Adipocyte (in vitro differentiated cells): ENCODE data around the gene ZC3H6.
A peak's percentile ranks its signal among the peaks of the same experiment; 100 is the strongest.

Source experiments
- DNase-seq: peaks from one replicate; pipeline ENCODE4 v3.0.0-alpha.2; 2015; ENCODE audit warnings: low read depth
- H3K27me3 ChIP-seq: replicated peaks from 2 replicates; pipeline ENCODE4 v1.7.0; 2013; ENCODE audit warnings: mild to moderate bottlenecking, low read length, moderate library complexity; ENCODE audit not compliant: control insufficient read depth, insufficient read depth
- H3K36me3 ChIP-seq: 2 replicates; pipeline ENCODE4 v1.7.0; 2013; ENCODE audit warnings: low read length, mild to moderate bottlenecking, moderate library complexity; ENCODE audit not compliant: control insufficient read depth, insufficient read depth, severe bottlenecking
- H3K4me1 ChIP-seq: 2 replicates; pipeline ENCODE4 v1.7.0; 2013; ENCODE audit warnings: mild to moderate bottlenecking, low read length, moderate library complexity; ENCODE audit not compliant: control insufficient read depth, insufficient read depth
- H3K4me3 ChIP-seq: 2 replicates; pipeline ENCODE4 v1.7.0; 2013; ENCODE audit warnings: mild to moderate bottlenecking, low read length, moderate library complexity
- H3K9ac ChIP-seq: 2 replicates; pipeline ENCODE4 v1.7.0; 2013; ENCODE audit warnings: mild to moderate bottlenecking, low read length, moderate library complexity
- H3K9me3 ChIP-seq: 2 replicates; pipeline ENCODE4 v1.7.0; 2013; ENCODE audit warnings: mild to moderate bottlenecking, low read length, moderate library complexity; ENCODE audit not compliant: control insufficient read depth

ZC3H6 gene

DNA sequence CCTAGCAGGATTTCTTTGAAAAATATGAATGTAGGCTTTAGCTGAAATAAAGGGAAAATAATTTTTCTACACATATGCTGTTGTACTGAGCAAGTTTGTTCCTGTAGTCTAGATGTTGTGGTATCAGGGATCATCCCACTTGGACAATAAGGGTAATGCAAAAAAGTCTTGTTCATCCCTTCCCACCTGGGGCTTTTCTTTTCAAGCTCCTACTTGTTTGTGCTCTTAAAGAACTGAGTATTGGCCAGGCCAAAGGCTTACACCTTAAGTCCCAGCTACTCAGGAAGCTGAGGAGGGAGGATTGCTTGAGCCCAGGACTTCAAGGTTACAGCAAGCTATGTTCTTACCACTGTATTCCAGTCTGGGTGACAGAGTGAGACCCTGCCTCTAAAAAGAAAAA, 35.5 kb downstream of the ZC3H6 start:
- Histone ChIP-seq H3K9me3 (no peaks in the 10 kb centered on the region), H3K4me3 (no peak overlapping the region), H3K36me3 (no peaks in the 10 kb centered on the region), H3K27me3 (no peaks in the 10 kb centered on the region), H3K4me1 (peaks cover 18% of the 10 kb centered on the region), H3K9ac (no peak overlapping the region)
- no peak for DNase-seq

DNA sequence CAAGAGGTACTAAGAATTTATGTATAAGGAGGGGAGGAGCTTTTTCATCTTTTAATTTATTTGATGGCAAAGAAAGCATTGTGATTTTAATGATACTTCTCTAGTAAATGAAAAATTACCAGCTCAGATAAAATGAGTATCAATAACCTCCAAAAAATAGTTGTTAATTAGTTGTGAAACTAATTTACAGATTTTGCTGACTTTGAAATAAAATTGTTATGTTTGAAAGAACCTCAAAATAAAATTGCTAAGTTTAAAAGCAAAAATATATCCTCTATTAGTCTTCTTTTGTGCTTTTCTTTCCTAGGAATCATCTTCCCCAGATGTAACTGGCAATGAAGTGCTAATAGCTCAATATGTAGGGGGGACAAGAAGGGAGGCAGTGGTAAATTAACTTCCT, 36.5 kb downstream of the ZC3H6 start:
- H3K9me3 ChIP-seq, result no peaks in the 10 kb centered on the region
- H3K4me3 ChIP-seq, result no peak overlapping the region
- no peak overlapping the region for H3K9ac ChIP-seq
- no peaks in the 10 kb centered on the region for H3K36me3 ChIP-seq
- H3K4me1 ChIP-seq, result peaks cover 28% of the 10 kb centered on the region
- DNase-seq, result no peak
- no peaks in the 10 kb centered on the region for H3K27me3 ChIP-seq

DNA sequence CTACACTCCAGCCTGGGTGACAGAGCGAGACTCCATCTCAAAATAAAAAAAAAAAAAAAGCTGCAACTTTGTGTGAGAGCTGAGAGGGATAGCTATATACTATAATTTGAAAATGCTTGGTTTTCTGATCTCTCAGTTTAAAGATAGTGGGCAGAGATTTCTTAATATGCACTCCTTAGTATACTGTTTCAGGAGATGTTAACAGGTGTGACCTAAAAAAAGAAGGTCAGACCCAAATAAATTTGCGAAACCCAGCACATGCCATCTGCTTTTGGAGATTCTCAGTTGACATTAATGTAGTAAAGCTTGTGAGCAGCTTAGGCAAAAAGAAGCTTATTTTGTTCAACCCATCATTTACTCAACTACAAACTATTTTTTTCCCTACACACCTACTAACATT, 37.4 kb downstream of the ZC3H6 start:
- H3K36me3 ChIP-seq, result no peaks in the 10 kb centered on the region
- H3K9ac ChIP-seq, result no peak overlapping the region
- no peak overlapping the region for H3K4me3 ChIP-seq
- no peaks in the 10 kb centered on the region for H3K27me3 ChIP-seq
- H3K4me1 ChIP-seq, result peaks cover 37% of the 10 kb centered on the region
- no peaks in the 10 kb centered on the region for H3K9me3 ChIP-seq
- DNase-seq, result no peak

DNA sequence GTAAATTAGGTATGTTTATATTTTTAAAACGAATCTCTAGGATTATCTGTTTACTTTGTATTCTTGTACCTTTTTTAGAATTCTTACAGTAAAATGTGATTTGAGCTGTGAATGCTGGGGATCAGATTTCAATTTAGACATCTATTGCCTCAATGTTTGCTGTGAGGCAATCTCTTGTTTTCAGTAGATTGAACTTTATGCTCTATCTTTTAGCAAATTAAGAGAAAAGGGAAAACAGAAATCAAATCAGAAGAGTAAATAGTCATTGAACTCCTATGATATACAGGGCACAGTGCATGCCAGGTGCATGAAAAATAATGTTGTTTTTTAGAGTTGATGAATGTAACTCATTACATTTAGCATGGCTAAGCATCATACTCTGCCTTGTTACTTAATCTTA, 39.5 kb downstream of the ZC3H6 start:
- H3K9ac ChIP-seq, result peak overlapping the region; percentile 52
- H3K36me3 ChIP-seq, result no peaks in the 10 kb centered on the region
- H3K9me3 ChIP-seq, result no peaks in the 10 kb centered on the region
- H3K27me3 ChIP-seq, result no peaks in the 10 kb centered on the region
- H3K4me1 ChIP-seq, result peaks cover 46% of the 10 kb centered on the region
- peak; percentile 70 for DNase-seq
- peak overlapping the region; percentile 47 for H3K4me3 ChIP-seq

DNA sequence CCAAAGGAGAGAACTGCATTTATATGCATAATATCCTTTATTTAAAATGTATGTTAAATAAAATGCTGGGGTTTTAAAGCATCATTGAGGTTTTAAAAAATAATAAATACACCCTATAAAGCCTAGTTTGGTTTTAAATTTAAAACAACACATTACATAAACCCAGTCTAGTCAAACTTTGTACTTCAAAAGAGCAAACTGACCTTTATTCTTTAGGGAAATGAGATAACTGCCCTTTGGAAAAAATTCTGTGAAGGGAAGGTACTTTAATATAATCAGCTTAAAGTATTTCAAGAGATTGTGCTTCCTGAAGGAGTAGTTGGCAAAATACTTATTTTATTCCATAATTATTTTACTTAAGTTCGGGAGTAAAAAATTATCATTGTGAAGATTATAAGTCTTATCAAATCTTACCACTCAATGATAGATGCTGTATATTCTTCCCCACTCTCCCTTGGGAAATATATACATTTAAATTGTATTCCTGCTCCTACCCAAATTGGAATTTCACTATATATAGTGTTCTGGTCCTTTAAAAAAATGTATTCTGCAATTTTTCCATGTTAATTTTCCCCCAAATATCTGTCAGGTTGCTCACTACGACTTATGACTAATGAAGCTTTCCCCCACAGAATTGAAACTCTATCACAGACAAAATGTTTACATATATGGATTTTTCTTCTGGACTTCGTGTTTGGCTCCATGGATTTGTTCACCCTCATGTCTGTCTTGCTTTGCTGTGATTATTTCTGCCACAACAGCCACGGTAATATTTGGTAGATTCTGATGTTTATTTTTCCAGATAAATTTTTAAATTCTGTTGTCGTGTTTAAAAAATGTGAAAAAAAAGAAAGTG, 42.1 kb downstream of the ZC3H6 start:
- H3K9me3 ChIP-seq, result no peaks in the 10 kb centered on the region
- H3K4me3 ChIP-seq, result peak overlapping the region; percentile 64
- H3K9ac ChIP-seq, result peak overlapping the region; percentile 69
- no peaks in the 10 kb centered on the region for H3K27me3 ChIP-seq
- H3K36me3 ChIP-seq, result no peaks in the 10 kb centered on the region
- peaks cover 50% of the 10 kb centered on the region for H3K4me1 ChIP-seq
- peak; percentile 34 for DNase-seq

DNA sequence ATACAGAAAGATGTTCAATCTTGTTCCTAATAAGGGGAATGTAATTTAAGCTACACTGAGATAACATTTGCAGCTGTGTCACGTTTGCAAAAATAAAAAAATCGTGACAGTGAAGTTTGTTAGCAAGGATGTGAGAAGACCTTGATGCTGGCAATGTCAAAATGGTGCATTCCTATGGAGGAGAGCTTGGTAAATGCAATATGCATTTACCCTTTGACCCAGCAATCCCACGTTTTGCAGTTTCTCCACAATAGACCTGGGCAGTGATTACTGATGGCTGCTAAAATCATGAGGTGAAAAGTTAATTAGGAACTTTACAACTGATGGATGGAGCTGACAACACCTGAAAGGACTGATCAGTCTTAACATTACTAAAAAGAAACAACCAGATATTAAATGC, 43.1 kb downstream of the ZC3H6 start:
- no peak overlapping the region for H3K4me3 ChIP-seq
- no peaks in the 10 kb centered on the region for H3K9me3 ChIP-seq
- peaks cover 3% of the 10 kb centered on the region for H3K36me3 ChIP-seq
- H3K9ac ChIP-seq, result peak overlapping the region; percentile 69
- DNase-seq, result no peak
- no peaks in the 10 kb centered on the region for H3K27me3 ChIP-seq
- H3K4me1 ChIP-seq, result peaks cover 50% of the 10 kb centered on the region

DNA sequence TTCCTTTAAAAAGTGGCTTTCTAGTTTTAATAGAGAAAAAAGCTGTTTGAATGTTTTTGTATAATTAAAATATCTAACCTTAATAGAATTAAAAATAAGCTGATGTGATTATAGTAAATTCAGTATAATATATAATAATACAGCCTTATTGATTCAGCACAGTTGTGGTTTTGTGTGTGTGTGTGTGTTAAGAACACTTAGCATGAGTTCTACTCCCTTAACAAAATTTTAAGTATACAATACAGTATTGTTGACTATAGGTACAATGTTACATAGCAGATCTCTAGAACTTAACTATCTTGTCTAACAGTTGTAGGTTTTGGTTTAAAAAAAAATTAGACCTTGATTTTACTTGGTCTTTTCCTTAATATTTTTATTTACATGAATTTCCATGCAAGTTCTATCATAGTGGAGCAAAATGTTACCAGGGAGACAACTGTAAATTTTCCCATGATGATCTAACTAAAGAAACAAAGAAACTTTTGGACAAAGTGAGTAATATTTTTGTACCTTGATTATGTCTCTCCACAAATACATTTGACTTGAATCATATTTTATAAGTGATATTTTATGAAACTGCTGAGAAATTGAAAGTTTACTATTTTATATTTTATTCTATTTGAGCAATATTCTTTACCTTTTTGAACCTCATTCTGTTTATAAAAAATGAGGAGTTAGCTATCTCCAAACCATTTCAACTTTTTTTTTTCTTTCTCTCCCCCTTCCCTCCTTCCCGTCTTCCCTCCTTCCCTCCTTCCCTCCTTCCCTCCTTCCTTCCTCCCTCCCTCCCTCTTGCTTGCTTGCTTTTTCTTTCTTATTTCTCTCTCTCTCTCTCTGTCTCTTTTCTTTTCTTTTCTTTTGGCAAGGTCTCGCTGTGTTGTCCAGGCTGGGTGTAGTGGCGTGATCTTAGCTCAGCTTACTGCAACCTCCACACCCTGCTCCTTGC, 46.3 kb downstream of the ZC3H6 start:
- H3K9me3 ChIP-seq, result no peaks in the 10 kb centered on the region
- peaks cover 17% of the 10 kb centered on the region for H3K36me3 ChIP-seq
- H3K4me1 ChIP-seq, result peaks cover 25% of the 10 kb centered on the region
- no peak overlapping the region for H3K9ac ChIP-seq
- H3K4me3 ChIP-seq, result no peak overlapping the region
- no peaks in the 10 kb centered on the region for H3K27me3 ChIP-seq
- DNase-seq, result peak; percentile 39

DNA sequence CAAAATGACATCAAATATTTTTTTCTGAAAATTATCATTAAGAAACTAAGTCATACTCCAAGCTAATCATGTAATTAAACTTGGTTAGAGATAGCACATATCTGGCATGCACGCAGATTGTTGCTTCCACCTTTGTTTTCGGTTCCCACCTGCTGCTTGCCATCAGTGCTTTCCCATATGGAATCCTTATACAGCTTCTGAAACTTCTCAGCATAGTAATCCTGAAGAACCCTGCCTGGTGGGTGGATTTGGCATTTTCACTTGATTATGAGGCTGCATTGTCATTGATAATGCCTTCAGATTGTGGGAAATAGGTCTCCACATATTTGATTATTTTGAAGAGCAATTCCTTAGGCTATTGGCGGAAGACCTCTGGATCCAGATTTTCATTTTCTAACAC, 47.5 kb downstream of the ZC3H6 start:
- H3K4me3 ChIP-seq, result no peak overlapping the region
- H3K9ac ChIP-seq, result no peak overlapping the region
- peaks cover 19% of the 10 kb centered on the region for H3K36me3 ChIP-seq
- no peak for DNase-seq
- peaks cover under 1% of the 10 kb centered on the region for H3K9me3 ChIP-seq
- no peaks in the 10 kb centered on the region for H3K27me3 ChIP-seq
- H3K4me1 ChIP-seq, result peaks cover 12% of the 10 kb centered on the region

DNA sequence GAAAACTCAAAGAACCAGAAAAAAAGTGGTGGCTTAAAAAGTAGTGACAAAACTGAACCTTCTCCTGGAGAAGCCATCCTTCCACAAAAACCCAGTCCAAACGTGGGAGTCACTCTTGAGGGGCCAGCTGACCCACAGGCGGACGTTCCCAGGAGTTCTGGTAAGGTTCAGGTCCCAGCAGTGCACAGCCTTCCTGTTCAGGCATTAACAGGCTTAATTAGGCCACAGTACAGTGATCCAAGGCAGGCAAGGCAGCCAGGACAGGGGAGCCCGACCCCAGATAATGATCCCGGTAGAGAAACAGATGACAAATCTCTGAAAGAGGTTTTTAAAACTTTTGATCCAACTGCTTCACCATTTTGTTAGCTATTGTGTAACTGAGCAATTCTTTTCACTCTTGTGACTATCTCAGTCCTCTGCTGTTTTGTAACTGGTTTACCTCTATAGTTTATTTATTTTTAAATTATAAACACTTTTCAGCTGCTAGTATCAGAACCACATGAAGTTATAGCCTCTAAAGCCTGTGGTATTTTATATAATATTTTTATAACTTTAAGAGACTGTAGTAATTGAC, 56.8 kb downstream of the ZC3H6 start:
- Histone ChIP-seq H3K4me3 (no peak overlapping the region), H3K27me3 (no peaks in the 10 kb centered on the region)

DNA sequence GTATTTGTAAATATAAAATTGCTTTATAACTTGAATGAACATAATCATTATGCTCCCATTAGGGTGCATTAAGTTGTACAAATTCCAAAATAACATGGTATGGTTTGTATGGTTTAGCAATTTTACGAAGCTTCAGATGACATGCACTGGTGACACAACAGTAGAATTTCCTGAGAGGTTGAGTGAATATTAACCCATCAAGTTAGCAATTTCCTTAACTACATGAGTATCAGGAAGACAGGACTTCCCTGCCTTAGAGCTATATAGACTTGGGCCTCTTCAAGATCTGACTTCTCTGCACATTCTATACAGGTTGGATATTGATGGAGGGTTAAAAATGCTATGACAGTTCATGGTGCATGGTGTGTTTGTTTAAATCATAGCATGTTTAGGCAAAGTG, 60.2 kb downstream of the ZC3H6 start:
- no peak overlapping the region for H3K4me3 ChIP-seq
- H3K9ac ChIP-seq, result no peak overlapping the region
- no peaks in the 10 kb centered on the region for H3K4me1 ChIP-seq
- H3K9me3 ChIP-seq, result no peaks in the 10 kb centered on the region
- DNase-seq, result no peak
- H3K27me3 ChIP-seq, result no peaks in the 10 kb centered on the region
- peaks cover 13% of the 10 kb centered on the region for H3K36me3 ChIP-seq

More for the DNA sequence above, 56.8 kb downstream of the ZC3H6 start:
- DNase-seq, result no peak
- H3K4me1 ChIP-seq, result no peaks in the 10 kb centered on the region
- H3K9ac ChIP-seq, result no peak overlapping the region
- peaks cover 20% of the 10 kb centered on the region for H3K36me3 ChIP-seq
- peaks cover 2% of the 10 kb centered on the region for H3K9me3 ChIP-seq

DNA sequence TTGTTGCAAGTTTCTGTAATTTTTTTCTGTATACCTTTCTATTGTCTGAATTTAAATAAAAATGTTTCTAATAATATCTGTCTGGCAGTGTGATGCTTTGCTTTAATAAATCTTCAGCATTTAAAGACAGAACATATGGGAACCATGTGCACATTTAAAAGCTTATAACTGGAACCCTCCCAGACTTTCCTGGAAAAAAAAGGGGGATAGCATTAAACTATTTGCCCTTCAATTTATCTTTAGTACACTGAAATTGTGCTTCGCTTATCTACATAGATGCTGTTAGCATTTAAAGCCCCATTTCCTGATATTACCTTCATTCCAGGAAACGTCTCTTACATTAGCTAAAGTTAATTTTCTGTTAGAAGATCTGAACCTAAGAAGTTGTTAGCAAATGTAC, 64.6 kb downstream of the ZC3H6 start:
- Histone ChIP-seq H3K9me3 (no peaks in the 10 kb centered on the region), H3K4me1 (peaks cover 19% of the 10 kb centered on the region), H3K27me3 (no peaks in the 10 kb centered on the region), H3K36me3 (no peaks in the 10 kb centered on the region), H3K9ac (no peak overlapping the region), H3K4me3 (no peak overlapping the region)
- no peak for DNase-seq
